NCI-H1092 treated with DMSO at 0.1 percent for 48 hours (cell line): ENCODE results near the gene CYP19A1.

ENCODE experiments used
- DNase-seq: peaks from one replicate; lab custom pipeline; 2025; lab: John Stamatoyannopoulos, UW

The CYP19A1 gene

GRCh38 chr15:51323749-51324148 is 14.6 kb downstream of the CYP19A1 start:
- DNase-seq, result no peak

- DNase-seq, result no peak
Measured at GRCh38 chr15:51322621-51323296, 15.6 kb downstream of the CYP19A1 start.

DNA sequence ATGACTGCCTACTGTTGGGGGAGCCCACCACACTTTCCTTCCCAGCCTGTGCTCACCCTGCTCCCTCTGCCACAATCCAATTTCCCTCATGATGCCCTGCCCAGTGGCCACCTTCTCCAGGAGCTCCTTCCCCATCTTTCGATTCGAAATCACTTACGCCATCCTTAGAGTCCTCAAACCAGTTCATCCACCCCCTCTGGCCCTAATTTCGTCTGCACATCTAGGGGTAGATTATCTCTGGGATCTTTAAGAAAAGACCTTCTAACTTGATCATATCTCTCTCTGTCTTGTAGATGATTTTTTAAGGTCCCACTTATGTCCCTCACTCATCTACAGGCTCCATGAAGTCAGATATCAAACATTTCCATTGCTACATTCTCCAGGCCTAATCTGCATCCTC is 17.1 kb downstream of the CYP19A1 start:
- DNase-seq, result no peak

- no peak for DNase-seq
Measured at GRCh38 chr15:51320843-51321242, 17.6 kb downstream of the CYP19A1 start.

GRCh38 chr15:51319539-51319938 is 18.9 kb downstream of the CYP19A1 start:
- DNase-seq, result no peak

GRCh38 chr15:51318382-51319150 is 19.8 kb downstream of the CYP19A1 start:
- no peak for DNase-seq

GRCh38 chr15:51316636-51317035 is 21.8 kb downstream of the CYP19A1 start:
- no peak for DNase-seq

- no peak for DNase-seq
Measured at GRCh38 chr15:51315726-51316125, 22.7 kb downstream of the CYP19A1 start.

- no peak for DNase-seq
Measured at GRCh38 chr15:51314391-51315337, 23.7 kb downstream of the CYP19A1 start.

DNA sequence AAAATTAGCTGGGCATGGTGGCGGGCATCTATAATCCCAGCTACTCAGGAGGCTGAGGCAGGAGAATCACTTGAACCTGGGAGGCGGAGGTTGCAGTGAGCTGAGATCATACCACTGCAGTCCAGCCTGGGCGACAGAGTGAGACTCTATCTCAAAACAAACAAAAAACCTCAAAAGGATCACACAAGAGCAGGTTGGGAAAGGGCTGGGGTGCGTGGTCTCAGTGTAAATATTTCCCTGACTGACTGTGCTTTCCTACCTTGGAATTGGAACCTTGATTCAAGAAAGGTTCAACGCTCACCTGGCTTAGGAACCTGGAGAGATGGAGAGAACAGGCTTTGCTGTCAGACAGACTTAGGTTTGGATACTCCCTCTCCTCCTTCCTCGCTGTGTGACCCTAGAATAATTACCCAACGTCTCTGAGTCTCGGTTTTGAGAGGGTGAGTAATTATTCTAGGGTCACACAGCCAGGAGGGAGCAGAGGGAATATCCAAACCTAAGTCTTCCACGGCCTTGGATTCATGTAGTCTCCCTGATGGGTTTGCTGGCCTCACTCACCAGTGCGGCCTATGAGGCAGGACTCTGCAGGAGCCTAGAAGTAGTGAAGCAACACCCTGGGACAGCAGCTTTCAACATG is 24.6 kb downstream of the CYP19A1 start:
- no peak for DNase-seq

GRCh38 chr15:51313074-51313393 is 25.4 kb downstream of the CYP19A1 start:
- DNase-seq, result no peak

- no peak for DNase-seq
Measured at GRCh38 chr15:51312166-51313073, 26.0 kb downstream of the CYP19A1 start.

DNA sequence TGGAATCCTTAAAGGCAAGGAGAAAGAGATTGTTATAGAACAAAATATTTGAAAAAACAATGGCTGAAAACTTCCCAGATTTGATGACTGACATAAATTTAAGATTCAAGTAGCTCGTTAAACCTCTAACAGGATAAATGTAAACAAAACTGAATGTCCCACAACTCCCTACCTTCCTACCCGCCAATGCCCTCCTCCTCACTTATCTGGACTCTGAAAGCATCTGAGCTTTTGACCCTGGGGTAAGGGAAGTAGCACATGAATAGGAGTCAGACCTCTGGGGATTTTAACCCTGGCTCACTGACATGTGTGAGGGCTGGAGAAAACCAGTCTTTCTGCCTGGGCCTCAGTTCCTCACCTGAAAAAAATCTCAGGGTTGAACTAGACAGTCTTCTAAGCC is 26.9 kb downstream of the CYP19A1 start:
- DNase-seq, result no peak

- no peak for DNase-seq
Measured at GRCh38 chr15:51310064-51310463, 28.3 kb downstream of the CYP19A1 start.

- DNase-seq, result no peak
Measured at GRCh38 chr15:51307811-51308210, 30.6 kb downstream of the CYP19A1 start.

DNA sequence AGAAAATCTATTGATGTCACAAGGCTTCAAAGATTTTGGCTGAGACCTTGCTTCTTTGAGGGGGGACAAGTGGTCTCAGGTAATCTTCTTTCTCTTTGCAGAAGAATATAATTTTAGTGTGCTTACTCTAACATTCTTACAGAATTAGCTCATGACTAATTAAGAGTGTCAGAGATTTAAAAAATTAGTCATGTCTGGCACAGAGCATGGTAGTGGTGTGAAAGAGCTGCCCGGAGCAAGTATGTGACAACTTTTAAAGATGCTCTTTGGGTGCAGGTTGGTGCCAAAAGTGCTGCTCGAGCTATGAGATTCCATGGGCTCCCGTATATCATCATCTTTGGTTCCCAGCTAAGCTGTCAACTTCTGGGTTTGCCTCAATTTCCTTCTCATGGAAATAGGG is 31.1 kb downstream of the CYP19A1 start:
- no peak for DNase-seq

DNA sequence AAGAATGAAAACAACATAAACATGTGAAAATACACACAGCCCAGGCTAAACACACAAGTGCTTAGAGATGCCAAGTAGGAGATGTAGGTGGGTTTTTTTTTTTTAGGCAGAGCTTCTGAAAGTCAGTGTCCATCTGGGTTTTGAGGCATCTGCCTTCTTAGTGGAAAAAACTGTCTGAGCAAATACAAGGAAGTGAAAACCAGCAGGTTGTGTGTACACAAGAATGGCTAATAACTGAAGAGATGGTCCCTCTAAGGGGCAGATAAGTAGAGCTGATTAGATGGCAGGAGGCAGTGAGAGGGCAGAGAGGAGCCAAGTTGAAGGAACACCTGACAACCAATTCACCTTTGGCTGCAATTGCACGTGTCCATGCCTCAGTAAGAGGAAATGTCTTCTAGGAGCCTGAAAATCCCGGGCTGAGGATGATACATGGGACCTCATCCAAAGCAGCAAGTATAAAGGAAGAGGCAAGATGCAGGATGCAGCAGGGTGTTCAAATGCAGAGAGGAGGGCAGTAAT is 34.9 kb downstream of the CYP19A1 start:
- DNase-seq, result no peak

DNA sequence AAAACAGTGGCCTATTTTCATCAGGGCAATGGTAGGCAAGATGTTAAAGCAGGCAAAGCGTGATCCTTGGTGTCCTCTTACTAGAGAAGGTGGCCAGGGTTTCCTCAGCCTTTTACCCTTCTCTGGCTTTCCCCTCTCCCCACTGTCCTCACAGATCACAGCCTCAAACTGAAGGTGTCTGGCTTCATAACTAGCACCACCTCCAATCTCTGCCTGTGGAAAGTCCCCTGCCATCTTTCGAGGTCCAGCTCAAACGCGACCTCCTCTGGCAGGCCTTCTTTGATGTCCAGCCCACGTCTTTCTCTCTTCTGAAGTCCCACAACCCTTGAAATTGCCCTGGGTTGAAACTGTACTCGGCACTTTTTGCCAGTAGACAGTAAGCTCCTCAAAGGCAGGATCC is 35.9 kb downstream of the CYP19A1 start:
- no peak for DNase-seq

- DNase-seq, result peak; percentile 81
Measured at GRCh38 chr15:51299187-51300015, 39.0 kb downstream of the CYP19A1 start.

DNA sequence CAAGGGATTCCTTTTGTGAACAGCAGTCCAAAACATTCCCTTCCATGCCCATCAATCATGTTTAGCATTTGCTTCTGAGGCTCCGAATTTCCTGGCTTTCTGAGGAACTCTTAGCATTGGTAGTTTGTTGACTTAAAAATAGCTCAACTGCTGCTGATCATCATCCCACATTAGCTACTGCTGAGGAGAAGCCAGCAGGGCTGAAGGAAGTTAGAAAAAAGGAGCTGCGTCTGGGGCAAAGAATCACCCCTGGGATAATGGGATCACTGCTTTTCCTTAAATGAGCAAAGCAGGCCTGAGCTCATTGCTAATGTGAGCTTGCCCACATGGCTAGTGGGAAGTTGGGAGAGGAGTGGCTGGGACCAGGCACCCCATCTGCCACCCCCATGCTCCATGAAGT is 39.8 kb downstream of the CYP19A1 start:
- no peak for DNase-seq
